Common myeloid progenitor, CD34-positive (primary cell): ENCODE results near the gene VWA2.

ENCODE experiments used
- CTCF ChIA-PET: fragments of 350-600 bp; sonication (Branson Sonifier 250); formaldehyde crosslinking; loops from one replicate; lab custom pipeline; 2021; ENCODE audit warnings: antibody characterized with exemption; lab: Charles Lee
- POLR2A ChIA-PET: fragments of 350-600 bp; sonication (Branson Sonifier 250); formaldehyde crosslinking; loops from one replicate; lab custom pipeline; 2021; ENCODE audit warnings: antibody characterized with exemption; lab: Charles Lee
- DNase-seq, 3 donors: peaks; one replicate each; pipeline versions ENCODE4 v3.0.0 to v3.0.0-alpha.2; 2013
- H3K27ac ChIP-seq, 2 experiments: 1 replicate in 1 of 2; 2 replicates in 1 of 2; pipeline ENCODE4 v1.7.0; 2013; ENCODE audit warnings: inconsistent platforms in 2 of 2, low read length in 2 of 2, mild to moderate bottlenecking in 2 of 2, low read depth in 1 of 2, moderate library complexity in 1 of 2; ENCODE audit not compliant: severe bottlenecking in 2 of 2, insufficient read depth in 1 of 2, poor library complexity in 1 of 2
- H3K27me3 ChIP-seq, 5 experiments: replicated peaks in 2 of 5; 1 replicate in 3 of 5; 2 replicates in 2 of 5; pipeline versions ENCODE4 v1.6.1 to v1.7.0; 2013; ENCODE audit warnings: low read length in 4 of 5, mild to moderate bottlenecking in 2 of 5, moderate library complexity in 2 of 5, inconsistent platforms in 1 of 5; ENCODE audit not compliant: insufficient read depth in 5 of 5, control insufficient read depth in 4 of 5
- H3K36me3 ChIP-seq, 4 experiments: 1 replicate in 2 of 4; 2 replicates in 2 of 4; pipeline versions ENCODE4 v1.6.1 to v1.7.0; 2013; ENCODE audit warnings: low read length in 3 of 4, control low read depth in 1 of 4, mild to moderate bottlenecking in 1 of 4; ENCODE audit not compliant: control insufficient read depth in 4 of 4, insufficient read depth in 4 of 4
- H3K4me1 ChIP-seq, 4 experiments: 1 replicate in 3 of 4; 2 replicates in 1 of 4; pipeline versions ENCODE4 v1.6.1 to v1.7.1; 2013; ENCODE audit warnings: low read length in 3 of 4, mild to moderate bottlenecking in 3 of 4, control low read depth in 1 of 4, inconsistent platforms in 1 of 4, moderate library complexity in 1 of 4; ENCODE audit not compliant: control insufficient read depth in 4 of 4, insufficient read depth in 4 of 4; ENCODE audit errors: control extremely low read depth in 1 of 4
- H3K4me3 ChIP-seq, 7 experiments: 1 replicate in 4 of 7; 2 replicates in 3 of 7; pipeline versions ENCODE4 v1.5.1 to v1.7.0; 2013; ENCODE audit warnings: mild to moderate bottlenecking in 7 of 7, low read length in 6 of 7, moderate library complexity in 6 of 7, inconsistent platforms in 2 of 7, low read depth in 2 of 7, control low read depth in 1 of 7; ENCODE audit not compliant: insufficient read depth in 4 of 7, control insufficient read depth in 1 of 7; ENCODE audit errors: extremely low read depth in 1 of 7
- H3K9me3 ChIP-seq, 5 experiments: 1 replicate in 4 of 5; 2 replicates in 1 of 5; pipeline versions ENCODE4 v1.6.1 to v1.7.1; 2013; ENCODE audit warnings: low read length in 4 of 5, mild to moderate bottlenecking in 2 of 5, inconsistent platforms in 1 of 5, low read depth in 1 of 5, moderate library complexity in 1 of 5; ENCODE audit not compliant: control insufficient read depth in 4 of 5, insufficient read depth in 2 of 5; ENCODE audit errors: control extremely low read depth in 1 of 5
- WGBS: methylation state at CpG from one replicate; pipeline ENCODE4 v1.1.5; 2013; ENCODE audit not compliant: insufficient coverage; 5-methylcytosine and 5-hydroxymethylcytosine counted together

VWA2 gene

GRCh38 chr10:114335614-114336013 lies 96.6 kb downstream of the VWA2 start:
- peaks cover 4 to 51% (median 46%) of the 10 kb centered on the region in 4 experiments for H3K4me1 ChIP-seq
- no peak overlapping the region for H3K27ac ChIP-seq
- no CpG with 5 or more reads among the region's 3 CpGs for WGBS
- DNase-seq, result no peak
- ChIA-PET CTCF (interaction anchor here (1.1 kb wide), 1 partner anchor 9 kb away, joined by 3 read pairs; no protein-coding TSS in a partner anchor), POLR2A (no interaction called here)
- H3K4me3 ChIP-seq, result peak overlapping the region in 1 of 7 experiments; percentile 23
- H3K27me3 ChIP-seq, result no peaks in the 10 kb centered on the region
- H3K36me3 ChIP-seq, result no peaks in the 10 kb centered on the region
- H3K9me3 ChIP-seq, result no peaks in the 10 kb centered on the region

- Histone ChIP-seq H3K9me3 (no peaks in the 10 kb centered on the region), H3K27ac (no peak overlapping the region), H3K4me3 (no peak overlapping the region), H3K4me1 (peaks cover 3 to 46% (median 43%) of the 10 kb centered on the region in 4 experiments), H3K36me3 (no peaks in the 10 kb centered on the region), H3K27me3 (no peaks in the 10 kb centered on the region)
- DNase-seq, result no peak
- ChIA-PET POLR2A (no interaction called here), CTCF (no interaction called here)
- WGBS, result 98% methylated on average over 7 of the region's 10 CpGs
These were observed 97.9 kb downstream of the VWA2 start for GRCh38 chr10:114336823-114337509.

- no peak overlapping the region for H3K4me3 ChIP-seq
- DNase-seq, result no peak
- POLR2A ChIA-PET, result no interaction called here
These were observed 98.7 kb downstream of the VWA2 start for GRCh38 chr10:114337510-114338462.

GRCh38 chr10:114340816-114341215 lies 101.8 kb downstream of the VWA2 start:
- no peaks in the 10 kb centered on the region for H3K36me3 ChIP-seq
- no peak overlapping the region for H3K4me3 ChIP-seq
- ChIA-PET CTCF (interaction anchor here (0.8 kb wide), 1 partner anchor 26 kb away, joined by 3 read pairs; no protein-coding TSS in a partner anchor), POLR2A (no interaction called here)
- H3K27me3 ChIP-seq, result no peaks in the 10 kb centered on the region
- H3K4me1 ChIP-seq, result peaks cover 0 to 18% (median 13%) of the 10 kb centered on the region in 4 experiments
- H3K9me3 ChIP-seq, result no peaks in the 10 kb centered on the region
- WGBS, result 94% methylated on average over 7 of the region's 8 CpGs
- DNase-seq, result no peak
- no peak overlapping the region for H3K27ac ChIP-seq

More at GRCh38 chr10:114337510-114338462, 98.7 kb downstream of the VWA2 start:
- Histone ChIP-seq H3K4me1 (peaks cover 3 to 38% (median 34%) of the 10 kb centered on the region in 4 experiments), H3K27ac (no peak overlapping the region), H3K27me3 (no peaks in the 10 kb centered on the region), H3K9me3 (no peaks in the 10 kb centered on the region), H3K36me3 (no peaks in the 10 kb centered on the region)
- WGBS, result 96% methylated on average over 15 of the region's 19 CpGs
- CTCF ChIA-PET, result no interaction called here
